GM10248 (cell line): ENCODE data around the gene EIF2S2.

Experiments
- CTCF ChIA-PET: fragments of 300-600 bp; sonication (Branson Sonifier 250); formaldehyde crosslinking; extraction: SDS; loops from one replicate; lab custom pipeline; 2021; ENCODE audit warnings: antibody characterized with exemption; lab: Yijun Ruan, JAX
- POLR2A ChIA-PET: fragments of 350-650 bp; sonication (Branson Sonifier 250); formaldehyde crosslinking; extraction: SDS; loops from one replicate; lab custom pipeline; 2020; ENCODE audit warnings: antibody characterized with exemption; lab: Yijun Ruan, JAX
- DNase-seq: peaks from one replicate; pipeline ENCODE4 v3.0.0; 2012; ENCODE audit errors: extremely low spot score
- CTCF ChIP-seq: IDR thresholded peaks from 2 replicates; pipeline ENCODE4 v1.5.1; 2012; ENCODE audit warnings: mild to moderate bottlenecking, low read depth; ENCODE audit errors: extremely low read depth, missing control alignments, control extremely low read depth

Gene EIF2S2

GRCh38 chr20:34047917-34048316 is 64.1 kb downstream of the EIF2S2 start:
- POLR2A ChIA-PET, result no interaction called here
- TF ChIP-seq CTCF, result no peak
- DNase-seq, result no peak
- CTCF ChIA-PET, result interaction anchor here (1.1 to 4.6 kb wide), 4 partner anchors 12 to 25 kb away, joined by 3 to 24 read pairs (median 6); no protein-coding TSS in a partner anchor

GRCh38 chr20:34047010-34047687 is 64.9 kb downstream of the EIF2S2 start:
- no peak for TF ChIP-seq CTCF
- ChIA-PET CTCF (interaction anchor here (1.1 to 4.6 kb wide), 3 partner anchors 11 to 25 kb away, joined by 3 to 24 read pairs (median 3); no protein-coding TSS in a partner anchor), POLR2A (no interaction called here)
- no peak for DNase-seq

GRCh38 chr20:34045930-34046725 is 65.9 kb downstream of the EIF2S2 start:
- POLR2A ChIA-PET, result no interaction called here
- CTCF ChIA-PET, result interaction anchor here (1.5 to 2.2 kb wide), 2 partner anchors 22 to 24 kb away, joined by 3 to 7 read pairs; no protein-coding TSS in a partner anchor
- no peak for TF ChIP-seq CTCF
- DNase-seq, result no peak

- POLR2A ChIA-PET, result no interaction called here
- CTCF ChIA-PET, result interaction anchor here (0.7 to 2.2 kb wide), 3 partner anchors 21 to 84 kb away, joined by 3 to 7 read pairs (median 3); no protein-coding TSS in a partner anchor
Observed at GRCh38 chr20:34045294-34045693, 66.7 kb downstream of the EIF2S2 start.

DNA sequence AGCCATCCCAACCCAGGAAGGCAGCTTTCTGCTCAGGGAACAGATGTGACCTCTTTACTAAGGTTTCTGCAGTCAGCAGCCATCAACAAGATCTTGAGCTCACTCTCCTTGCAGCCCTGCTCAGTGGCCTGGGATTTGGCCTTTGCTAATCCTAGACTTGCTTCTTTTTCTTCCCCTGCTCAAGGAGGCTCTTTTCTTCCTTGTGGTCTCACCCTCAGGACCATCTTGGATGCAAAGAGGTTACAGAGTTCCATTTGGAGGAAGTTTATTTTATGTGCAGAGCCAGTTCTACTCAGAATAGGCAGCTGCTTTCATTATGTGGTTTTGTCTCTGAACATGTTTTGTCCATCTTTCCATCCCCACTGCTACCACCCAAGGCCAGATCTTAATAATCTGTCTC is 69.0 kb downstream of the EIF2S2 start:
- TF ChIP-seq CTCF, result no peak
- no peak for DNase-seq
- POLR2A ChIA-PET, result no interaction called here
- CTCF ChIA-PET, result interaction anchor here (1.2 to 1.7 kb wide), 4 partner anchors 19 to 26 kb away, joined by 3 to 5 read pairs (median 4); no protein-coding TSS in a partner anchor

More at GRCh38 chr20:34045294-34045693, 66.7 kb downstream of the EIF2S2 start:
- no peak for DNase-seq
- no peak for TF ChIP-seq CTCF

- CTCF ChIA-PET, result interaction anchor here (1.6 to 1.7 kb wide), 3 partner anchors 18 to 27 kb away, joined by 4 to 5 read pairs (median 5); no protein-coding TSS in a partner anchor
- DNase-seq, result no peak
- TF ChIP-seq CTCF, result no peak
- POLR2A ChIA-PET, result no interaction called here
Observed at GRCh38 chr20:34042262-34042661, 69.8 kb downstream of the EIF2S2 start.
